NCI-H2196 (cell line): ENCODE data around the gene RPTOR.
"Not testable (repeated sequence)": the region's sequence is repeated elsewhere in the genome, so short reads cannot be mapped to it uniquely, and the experiment has no call there.

Experiments used
- DNase-seq: peaks from one replicate; lab custom pipeline; 2025; ENCODE audit not compliant: unreplicated experiment; lab: John Stamatoyannopoulos, UW

Gene RPTOR

GRCh38 chr17:80513892-80514291 lies 30.7 kb upstream of the RPTOR start:
- no peak for DNase-seq

DNA sequence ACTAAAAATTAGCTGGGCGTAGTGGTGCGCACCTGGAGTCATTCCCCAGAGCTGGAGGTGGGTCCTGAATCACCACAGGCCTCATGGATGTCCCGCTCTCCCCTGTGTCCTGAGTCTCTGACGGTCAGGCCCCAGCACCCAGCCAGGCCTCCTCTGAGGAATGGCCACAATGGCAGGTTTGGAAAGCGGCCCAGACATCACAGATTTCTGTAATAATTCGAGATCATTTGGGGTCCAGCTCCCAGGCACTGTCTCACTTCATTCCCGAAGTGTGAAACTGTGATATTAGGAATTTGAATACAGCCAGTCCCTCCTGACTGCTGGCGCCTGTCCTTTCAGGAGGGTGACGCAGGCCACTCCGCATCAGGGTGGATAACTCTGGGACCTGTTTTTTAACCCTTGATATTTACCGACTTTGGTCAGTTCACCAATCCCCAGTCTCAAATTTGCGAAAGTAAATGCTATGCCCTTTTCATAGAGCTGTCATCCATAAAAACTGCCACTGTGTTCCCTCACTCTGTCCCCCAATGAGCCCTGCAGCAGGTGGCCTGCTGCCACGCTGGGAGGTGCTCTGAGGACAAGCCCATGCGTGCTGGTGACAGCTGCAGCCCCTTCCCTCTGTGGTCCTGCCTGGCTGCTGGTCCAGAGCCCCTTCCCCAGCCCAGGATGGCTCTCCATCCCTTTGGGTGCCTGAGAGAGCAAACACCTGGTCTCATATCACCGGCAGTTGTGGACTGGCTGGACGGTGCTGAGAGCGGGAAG lies 28.3 kb upstream of the RPTOR start:
- no peak for DNase-seq

DNA sequence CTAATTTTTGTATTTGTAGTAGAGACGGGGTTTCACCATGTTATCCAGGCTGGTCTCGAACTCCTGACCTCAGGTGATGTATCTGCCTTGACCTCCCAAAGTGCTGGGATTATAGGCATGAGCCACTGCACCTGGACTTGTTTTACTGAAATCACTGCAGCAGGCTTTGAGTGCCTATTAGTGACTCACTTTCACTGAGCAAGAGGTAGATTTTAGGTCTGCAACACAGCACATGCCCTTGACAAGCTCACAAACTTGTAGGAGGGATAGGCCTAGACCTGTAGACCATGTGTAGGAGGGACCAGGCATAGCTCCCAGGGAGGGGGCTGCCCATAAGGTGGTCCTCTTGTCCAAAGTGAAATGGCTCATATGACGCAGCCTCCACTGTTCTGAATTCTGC lies 27.0 kb upstream of the RPTOR start:
- no peak for DNase-seq

GRCh38 chr17:80518392-80518791 lies 26.2 kb upstream of the RPTOR start:
- no peak for DNase-seq

- DNase-seq = no peak
These were observed 25.4 kb upstream of the RPTOR start for GRCh38 chr17:80519091-80519781.

DNA sequence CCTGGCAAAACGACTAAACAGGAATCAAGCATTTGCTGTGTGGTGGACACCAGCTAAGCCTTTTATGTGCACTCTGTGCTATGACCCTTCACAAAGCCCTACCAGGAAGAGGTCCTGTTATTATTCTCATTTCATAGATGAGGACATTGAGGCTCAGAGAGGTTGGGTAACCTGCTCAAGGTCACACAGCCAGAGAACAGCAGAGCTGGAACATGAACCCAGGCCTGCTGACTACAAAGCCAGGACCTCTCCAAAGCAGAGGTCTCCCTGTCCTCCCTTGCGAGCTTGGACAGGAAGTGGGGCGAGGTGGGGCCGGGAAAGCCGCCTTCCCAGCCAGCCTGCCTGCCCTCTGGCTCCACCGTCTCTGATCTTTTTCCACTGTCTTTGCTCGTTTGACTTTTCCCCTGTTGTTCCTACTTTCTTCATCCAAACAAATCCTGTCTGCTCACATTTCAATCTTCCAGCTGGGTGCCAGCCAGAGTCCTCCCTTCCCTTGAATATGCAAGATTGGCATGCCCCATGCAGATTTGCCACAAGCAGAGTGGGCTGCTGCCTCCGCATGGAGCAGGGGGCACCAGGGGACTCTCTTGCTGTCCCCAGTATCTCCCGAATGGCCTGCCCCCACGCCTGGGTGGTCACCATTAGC lies 23.7 kb upstream of the RPTOR start:
- no peak for DNase-seq

DNA sequence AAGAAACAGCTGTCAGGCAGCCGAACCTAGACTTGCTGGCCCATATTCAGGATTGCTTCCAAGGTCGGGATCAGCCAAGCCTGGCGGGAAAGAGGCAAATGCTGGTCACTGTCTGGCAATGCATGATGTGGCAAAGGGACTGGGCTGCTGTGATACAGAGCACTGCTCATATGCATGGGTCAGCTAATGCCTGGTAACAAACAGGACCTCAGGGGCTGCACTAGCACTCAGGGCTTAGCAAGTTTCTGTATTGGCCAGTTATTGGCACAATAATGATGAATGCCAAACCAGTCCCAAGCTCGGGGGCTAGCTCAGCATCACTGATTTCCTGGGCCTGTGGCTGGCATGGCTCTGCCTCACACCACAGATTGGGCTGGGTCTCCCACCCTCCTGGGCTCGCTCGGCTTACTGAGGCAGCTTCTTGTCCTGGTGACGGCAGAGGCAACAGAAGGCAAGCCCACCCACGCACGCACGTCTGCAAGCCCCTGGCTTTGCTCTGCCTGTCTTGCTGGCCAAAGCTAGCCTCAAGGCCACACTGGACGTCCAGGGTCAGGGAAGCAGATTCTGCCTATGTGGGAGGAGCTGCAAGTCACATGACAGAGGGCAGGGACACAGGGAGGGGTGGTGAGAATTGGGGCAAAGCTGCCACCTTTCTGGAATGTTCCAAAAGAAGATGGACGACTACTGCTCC lies 21.4 kb upstream of the RPTOR start:
- no peak for DNase-seq

DNA sequence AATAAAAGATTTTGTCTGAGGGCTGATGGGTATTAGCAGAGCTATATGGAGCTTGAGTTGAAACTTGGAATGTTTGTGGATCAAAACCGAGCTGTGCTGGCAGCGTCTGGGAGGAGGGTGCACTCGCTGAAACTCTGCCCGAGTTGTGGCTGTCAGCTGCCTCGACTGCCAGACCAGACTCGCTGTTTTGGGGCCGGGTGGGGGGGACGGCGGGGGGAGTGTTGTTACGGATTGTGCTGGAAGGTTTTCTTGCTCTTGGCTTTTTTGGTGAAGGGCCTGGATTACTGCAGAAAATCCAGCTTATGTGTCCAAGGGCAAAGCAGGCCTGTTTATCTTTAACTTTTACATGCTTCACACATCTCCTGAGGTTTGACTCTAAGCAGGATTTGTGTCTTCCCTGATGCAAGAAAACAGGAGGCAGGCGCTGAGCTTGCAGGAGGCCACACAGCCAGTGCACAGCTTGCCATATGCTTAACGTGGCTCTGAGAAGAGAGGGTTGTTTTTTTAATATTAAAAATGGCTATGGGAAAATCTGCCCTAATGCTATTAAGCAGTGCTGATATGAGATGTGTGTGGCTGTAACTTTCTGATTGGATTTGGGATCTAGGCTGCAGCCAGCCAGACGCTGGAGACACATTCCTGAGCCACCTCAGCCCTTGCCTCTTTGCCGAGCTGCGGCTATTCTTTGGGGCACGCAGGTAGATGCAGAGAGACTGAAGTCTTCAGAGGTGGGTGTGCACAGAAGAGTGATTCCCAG lies 20.5 kb upstream of the RPTOR start:
- DNase-seq = no peak

DNA sequence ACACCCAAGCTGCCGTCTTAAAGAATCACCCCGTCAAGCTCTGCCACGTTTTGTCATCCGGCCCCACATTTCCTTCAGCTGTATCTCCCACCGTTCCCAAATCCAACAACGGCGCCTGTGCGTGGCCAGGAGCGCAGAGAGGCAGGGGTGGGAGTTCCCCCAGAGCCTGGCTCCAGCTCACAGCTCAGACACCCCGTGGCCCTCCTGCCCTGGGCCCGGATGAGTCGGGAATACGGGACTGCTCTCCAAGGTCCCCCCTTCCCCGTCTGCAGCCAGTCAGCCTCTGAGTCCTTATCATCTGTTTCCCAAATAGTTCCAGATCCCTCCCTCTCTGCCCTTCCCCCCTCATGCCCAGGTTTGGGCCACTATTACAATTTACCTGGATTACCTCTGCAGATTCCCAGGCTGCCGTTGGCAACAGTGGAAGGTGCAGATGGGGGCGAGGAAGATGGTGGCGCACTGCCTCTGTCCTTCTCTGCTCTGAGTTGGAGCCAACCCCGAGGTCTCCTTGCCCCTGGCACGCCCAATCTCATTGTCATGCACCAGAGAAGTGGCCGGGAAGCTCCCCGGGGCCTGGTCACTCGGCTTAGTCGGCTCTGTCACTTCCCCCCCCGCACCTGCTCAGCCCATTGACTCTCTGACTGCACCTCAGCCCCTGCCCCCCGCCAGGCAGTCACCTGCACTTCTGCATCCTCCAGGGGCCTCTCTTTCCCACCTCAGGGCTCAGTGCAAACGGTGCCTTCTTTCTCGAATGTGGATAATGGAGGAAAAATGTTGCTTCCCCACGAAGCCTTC lies 18.3 kb upstream of the RPTOR start:
- DNase-seq = no peak

DNA sequence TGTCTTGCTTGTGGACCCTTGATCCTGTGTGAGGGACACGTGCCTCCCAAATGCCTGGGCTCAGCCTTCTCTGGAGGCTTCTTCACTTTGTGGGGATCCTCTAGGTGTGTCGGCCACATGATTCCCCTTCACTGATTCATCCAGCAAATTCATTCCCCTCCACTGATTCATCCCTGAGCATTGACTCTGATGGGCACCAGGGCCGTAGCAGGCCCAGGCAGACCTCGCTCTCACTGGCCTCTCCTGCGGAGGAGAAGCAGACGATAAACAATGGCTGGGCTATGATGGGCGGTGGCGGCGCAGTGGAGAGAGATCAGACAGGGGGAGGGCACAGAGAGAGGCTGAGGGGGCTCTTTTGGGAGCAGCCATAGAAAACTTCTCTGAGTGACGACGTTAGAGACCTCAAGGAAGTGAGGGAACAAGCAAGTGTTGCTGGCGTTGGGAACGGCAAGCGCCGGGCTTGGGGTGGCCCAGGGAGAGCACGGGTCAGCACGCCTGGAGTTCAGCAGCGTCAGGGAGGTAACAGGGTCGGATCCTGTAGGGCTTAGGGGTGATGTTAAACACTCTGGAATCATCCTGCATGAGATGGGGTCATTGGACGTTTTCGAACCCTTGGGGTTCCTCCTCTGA lies 17.5 kb upstream of the RPTOR start:
- no peak for DNase-seq

- DNase-seq = no peak
These were observed 16.1 kb upstream of the RPTOR start for GRCh38 chr17:80528536-80528935.

- DNase-seq = no peak
These were observed 15.3 kb upstream of the RPTOR start for GRCh38 chr17:80529104-80529903.

GRCh38 chr17:80529904-80530292 lies 14.7 kb upstream of the RPTOR start:
- no peak for DNase-seq

GRCh38 chr17:80531400-80531799 lies 13.2 kb upstream of the RPTOR start:
- DNase-seq = no peak

GRCh38 chr17:80537386-80537785 lies 7.3 kb upstream of the RPTOR start:
- DNase-seq = not testable (repeated sequence)

- DNase-seq = no peak
These were observed 6.2 kb upstream of the RPTOR start for GRCh38 chr17:80538484-80538883.

DNA sequence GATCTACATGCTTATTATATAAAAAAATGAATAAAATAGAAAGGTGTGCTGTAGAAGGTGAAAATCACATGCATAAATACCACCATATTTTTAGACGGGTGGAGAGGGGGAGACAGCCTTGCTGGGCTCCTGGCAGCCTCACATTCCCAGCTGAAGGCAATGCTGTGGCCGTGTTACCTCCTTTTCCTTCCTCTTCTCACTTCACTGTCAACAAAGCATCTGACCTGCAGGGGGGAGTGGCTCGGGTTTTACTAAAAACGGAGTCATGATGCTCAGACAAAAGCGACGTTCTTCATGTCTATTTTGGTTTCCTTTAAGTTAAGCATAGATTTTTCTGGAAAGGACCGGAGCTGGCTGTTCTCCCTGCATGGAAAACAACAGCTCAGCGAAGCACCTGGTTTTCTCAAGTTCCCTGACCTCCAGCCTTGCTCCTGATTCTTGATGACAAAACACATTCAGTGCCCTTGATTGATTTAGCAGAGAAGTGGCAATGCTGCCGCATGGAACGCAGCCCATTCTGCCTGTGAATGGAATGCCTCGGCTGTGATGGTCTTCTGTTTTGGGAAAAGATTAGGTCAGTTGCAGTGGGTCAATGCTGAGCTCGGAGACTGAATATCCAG lies 5.5 kb upstream of the RPTOR start:
- no peak for DNase-seq

GRCh38 chr17:80545499-80545826 lies 825 bp downstream of the RPTOR start:
- no peak for DNase-seq

DNA sequence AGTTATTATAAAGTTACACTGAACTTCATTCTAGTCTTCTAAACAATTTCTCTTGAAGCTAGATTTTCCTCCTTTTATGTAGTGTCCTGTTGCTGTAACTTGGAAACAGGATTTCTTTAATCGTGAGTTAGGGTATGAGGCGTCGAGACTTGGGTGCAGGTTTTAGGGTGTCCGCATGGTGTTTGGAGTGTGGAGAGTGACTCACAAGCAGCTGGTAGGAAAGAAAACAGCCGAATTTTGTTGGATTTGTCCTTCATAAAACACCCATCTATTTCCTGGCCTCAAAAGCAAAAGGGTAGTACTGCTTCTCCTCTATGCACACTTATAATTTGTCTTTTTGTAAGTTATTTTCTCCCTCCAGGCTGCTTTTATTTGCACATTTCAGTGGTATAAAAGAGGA lies 1.6 kb downstream of the RPTOR start:
- DNase-seq = no peak
